ENCODE measurements around the gene KIAA1217.

KIAA1217 gene

DNA sequence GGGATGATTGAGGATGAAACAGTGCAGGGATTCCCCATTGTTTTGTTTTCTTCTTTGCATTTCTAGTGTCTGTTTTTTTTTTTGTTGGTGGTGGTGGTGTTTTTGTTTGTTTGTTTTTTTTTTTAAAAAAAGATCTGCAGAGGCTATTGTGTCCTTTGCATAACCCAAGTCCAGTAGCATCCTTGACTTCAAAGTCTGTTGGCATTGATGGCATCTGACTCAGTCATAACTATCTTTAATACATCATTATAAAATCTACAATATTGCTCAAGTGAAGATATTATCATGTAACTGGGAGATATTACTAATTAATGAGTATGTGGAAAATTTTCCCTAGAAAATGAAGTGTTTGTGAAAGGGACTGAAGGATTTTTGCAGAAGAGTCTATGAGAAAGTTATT lies 70.2 kb downstream of the KIAA1217 start:
- no peaks in the 10 kb centered on the region for H4K20me1 ChIP-seq (ENCODE audit: insufficient read depth, low read length)
- H3K27ac ChIP-seq (ENCODE audit: low read length): no peak overlapping the region
- no peak for TF ChIP-seq EZH2phosphoT487 (IDR thresholded peaks at IDR 0.05; ENCODE audit: low read depth)
- TF ChIP-seq, protein P1, sequence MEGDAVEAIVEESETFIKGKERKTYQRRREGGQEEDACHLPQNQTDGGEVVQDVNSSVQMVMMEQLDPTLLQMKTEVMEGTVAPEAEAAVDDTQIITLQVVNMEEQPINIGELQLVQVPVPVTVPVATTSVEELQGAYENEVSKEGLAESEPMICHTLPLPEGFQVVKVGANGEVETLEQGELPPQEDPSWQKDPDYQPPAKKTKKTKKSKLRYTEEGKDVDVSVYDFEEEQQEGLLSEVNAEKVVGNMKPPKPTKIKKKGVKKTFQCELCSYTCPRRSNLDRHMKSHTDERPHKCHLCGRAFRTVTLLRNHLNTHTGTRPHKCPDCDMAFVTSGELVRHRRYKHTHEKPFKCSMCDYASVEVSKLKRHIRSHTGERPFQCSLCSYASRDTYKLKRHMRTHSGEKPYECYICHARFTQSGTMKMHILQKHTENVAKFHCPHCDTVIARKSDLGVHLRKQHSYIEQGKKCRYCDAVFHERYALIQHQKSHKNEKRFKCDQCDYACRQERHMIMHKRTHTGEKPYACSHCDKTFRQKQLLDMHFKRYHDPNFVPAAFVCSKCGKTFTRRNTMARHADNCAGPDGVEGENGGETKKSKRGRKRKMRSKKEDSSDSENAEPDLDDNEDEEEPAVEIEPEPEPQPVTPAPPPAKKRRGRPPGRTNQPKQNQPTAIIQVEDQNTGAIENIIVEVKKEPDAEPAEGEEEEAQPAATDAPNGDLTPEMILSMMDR (IDR thresholded peaks at IDR 0.05; ENCODE audit: low read depth, low read length): no peak
- H2AFZ ChIP-seq (ENCODE audit: low read depth, low read length): no peak overlapping the region
- H3K4me2 ChIP-seq (ENCODE audit: low read length): no peak overlapping the region
- no peaks in the 10 kb centered on the region for H3K79me2 ChIP-seq (ENCODE audit: low read length)
- no peaks in the 10 kb centered on the region for H3K4me1 ChIP-seq (ENCODE audit: low read length)
- H3K9ac ChIP-seq (ENCODE audit: low read length): no peak overlapping the region
- peaks cover 4% of the 10 kb centered on the region for H3K36me3 ChIP-seq (replicated peaks; ENCODE audit: low read depth, low read length)
- no peak overlapping the region for H3K4me3 ChIP-seq (ENCODE audit: low read length)
- H3K27me3 ChIP-seq (ENCODE audit: low read depth, low read length): no peaks in the 10 kb centered on the region
- H3K9me3 ChIP-seq (ENCODE audit: insufficient read depth, low read length): 0 out of 2 replicates have a peak, but pooled peaks cover 3% of the 10 kb centered on the region

DNA sequence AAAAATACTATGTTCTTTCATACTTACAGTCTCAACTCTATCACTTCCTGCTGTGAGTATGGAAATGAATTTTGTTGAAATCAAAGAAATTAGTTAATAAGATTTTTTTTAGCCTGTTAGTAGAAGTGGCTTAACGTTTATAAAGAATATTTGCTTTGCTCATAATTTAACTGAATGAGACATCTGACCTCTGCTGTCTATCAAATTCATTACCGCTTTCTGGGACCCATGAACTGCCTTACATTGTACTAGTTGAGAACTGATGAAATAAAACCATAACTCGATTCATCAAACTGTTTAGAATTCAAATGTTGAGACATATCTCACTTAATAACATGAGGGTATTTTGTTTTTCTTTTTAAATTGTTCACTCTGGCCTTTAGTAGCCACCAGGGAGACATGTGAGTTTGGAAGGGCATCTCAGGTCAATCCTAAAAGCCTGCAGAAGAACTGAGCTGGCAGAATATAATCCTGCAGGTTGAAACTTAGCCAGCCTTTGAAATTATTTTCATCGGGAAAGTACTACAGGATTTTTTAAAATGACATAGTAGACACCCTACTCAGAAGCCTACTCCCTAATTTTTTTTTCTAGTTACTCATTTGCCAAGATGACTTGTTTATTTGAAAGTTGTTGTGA lies 78.7 kb downstream of the KIAA1217 start:
- H3K4me3 ChIP-seq (ENCODE audit: low read length): no peak overlapping the region
- no peaks in the 10 kb centered on the region for H3K79me2 ChIP-seq (ENCODE audit: low read length)
- no peaks in the 10 kb centered on the region for H3K9me3 ChIP-seq (ENCODE audit: insufficient read depth, low read length)
- H3K27me3 ChIP-seq (ENCODE audit: low read depth, low read length): no peaks in the 10 kb centered on the region
- no peaks in the 10 kb centered on the region for H4K20me1 ChIP-seq (ENCODE audit: insufficient read depth, low read length)
- no peaks in the 10 kb centered on the region for H3K36me3 ChIP-seq (replicated peaks; ENCODE audit: low read depth, low read length)
- no peak overlapping the region for H2AFZ ChIP-seq (ENCODE audit: low read depth, low read length)
- H3K27ac ChIP-seq (ENCODE audit: low read length): no peak overlapping the region
- TF ChIP-seq EZH2phosphoT487 (IDR thresholded peaks at IDR 0.05; ENCODE audit: low read depth): no peak
- TF ChIP-seq, protein P1 (IDR thresholded peaks at IDR 0.05; ENCODE audit: low read depth, low read length): no peak
- no peaks in the 10 kb centered on the region for H3K4me1 ChIP-seq (ENCODE audit: low read length)
- no peak overlapping the region for H3K9ac ChIP-seq (ENCODE audit: low read length)
- no peak overlapping the region for H3K4me2 ChIP-seq (ENCODE audit: low read length)

DNA sequence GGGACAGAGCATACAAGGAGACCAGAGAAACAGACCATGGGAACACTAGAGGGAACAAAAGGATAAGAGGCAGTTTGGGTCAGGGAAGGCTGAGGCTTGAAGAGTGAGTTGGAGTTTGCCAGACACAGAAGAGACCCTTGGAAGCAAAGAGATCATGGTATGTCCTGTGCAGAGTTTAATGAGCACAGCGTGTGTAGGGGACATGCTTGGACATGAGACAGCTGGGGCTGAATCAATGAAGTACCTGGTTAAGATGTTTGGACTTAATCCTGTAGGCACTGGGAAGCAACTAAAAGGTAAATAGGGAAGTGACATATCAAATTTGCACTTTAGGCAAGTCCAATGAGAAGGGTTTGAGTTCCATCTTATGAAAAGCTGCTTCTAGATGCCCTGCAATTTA lies 79.6 kb downstream of the KIAA1217 start:
- H3K4me3 ChIP-seq (ENCODE audit: low read length): no peak overlapping the region
- no peak overlapping the region for H3K9ac ChIP-seq (ENCODE audit: low read length)
- H3K4me1 ChIP-seq (ENCODE audit: low read length): no peaks in the 10 kb centered on the region
- H2AFZ ChIP-seq (ENCODE audit: low read depth, low read length): no peak overlapping the region
- H3K27ac ChIP-seq (ENCODE audit: low read length): no peak overlapping the region
- TF ChIP-seq, protein P1 (IDR thresholded peaks at IDR 0.05; ENCODE audit: low read depth, low read length): no peak
- no peak for TF ChIP-seq EZH2phosphoT487 (IDR thresholded peaks at IDR 0.05; ENCODE audit: low read depth)
- H3K9me3 ChIP-seq (ENCODE audit: insufficient read depth, low read length): no peaks in the 10 kb centered on the region
- H3K79me2 ChIP-seq (ENCODE audit: low read length): no peaks in the 10 kb centered on the region
- H3K27me3 ChIP-seq (ENCODE audit: low read depth, low read length): no peaks in the 10 kb centered on the region
- H4K20me1 ChIP-seq (ENCODE audit: insufficient read depth, low read length): no peaks in the 10 kb centered on the region
- no peak overlapping the region for H3K4me2 ChIP-seq (ENCODE audit: low read length)
- H3K36me3 ChIP-seq (replicated peaks; ENCODE audit: low read depth, low read length): no peaks in the 10 kb centered on the region

DNA sequence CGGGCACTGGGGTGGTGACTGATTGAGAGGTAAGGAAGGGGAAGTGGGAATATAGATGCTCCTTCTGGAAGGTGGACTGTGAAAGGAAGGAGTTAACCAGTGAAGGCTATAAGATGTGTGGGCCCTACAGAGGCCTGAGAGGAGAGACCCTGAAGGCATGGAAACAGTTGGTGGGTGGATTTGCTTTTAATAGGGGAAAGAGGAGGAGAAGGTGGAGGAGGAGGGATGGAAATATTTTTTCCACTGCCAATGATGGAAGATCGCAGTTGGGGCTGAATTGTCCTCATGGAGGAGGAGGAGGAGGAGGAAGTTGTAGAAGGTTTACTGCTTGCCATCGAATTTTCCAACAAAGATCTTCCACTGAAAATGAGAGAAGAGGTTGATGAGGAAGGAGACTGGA lies 80.3 kb downstream of the KIAA1217 start:
- Histone ChIP-seq H3K27me3 (ENCODE audit: low read depth, low read length) (no peaks in the 10 kb centered on the region), H4K20me1 (ENCODE audit: insufficient read depth, low read length) (no peaks in the 10 kb centered on the region), H3K4me2 (ENCODE audit: low read length) (no peak overlapping the region), H3K79me2 (ENCODE audit: low read length) (no peaks in the 10 kb centered on the region), H3K4me3 (ENCODE audit: low read length) (no peak overlapping the region), H3K9me3 (ENCODE audit: insufficient read depth, low read length) (no peaks in the 10 kb centered on the region), H3K27ac (ENCODE audit: low read length) (no peak overlapping the region), H3K36me3 (replicated peaks; ENCODE audit: low read depth, low read length) (no peaks in the 10 kb centered on the region), H3K9ac (ENCODE audit: low read length) (no peak overlapping the region), H3K4me1 (ENCODE audit: low read length) (no peaks in the 10 kb centered on the region), H2AFZ (ENCODE audit: low read depth, low read length) (no peak overlapping the region)
- no peak for TF ChIP-seq EZH2phosphoT487 (IDR thresholded peaks at IDR 0.05; ENCODE audit: low read depth)
- TF ChIP-seq, protein P1 (IDR thresholded peaks at IDR 0.05; ENCODE audit: low read depth, low read length): no peak
